Tibial nerve (tissue), 4 donors: ENCODE results near the gene BCL2.

Experiments used
- EP300 ChIP-seq, 2 donors: sonication (generic); formaldehyde crosslinking; IDR thresholded peaks; one replicate each; pipeline ENCODE4 v1.6.1; 2017; ENCODE audit warnings: antibody characterized with exemption in 2 of 2, mild to moderate bottlenecking in 1 of 2
- TF ChIP-seq, protein P1 (sequence below), 5 experiments: fragments of 200-600 bp in 3 of 5; fragments of 450-650 bp in 2 of 5; sonication (generic) in 3 of 5; IDR thresholded peaks; one replicate each; pipeline ENCODE4 v1.5.1; 2016 to 2019; ENCODE audit warnings: antibody characterized with exemption in 5 of 5, mild to moderate bottlenecking in 3 of 5, moderate library complexity in 2 of 5

GRCh38 chr18:63084219-63084618 is 235.3 kb downstream of the BCL2 start:
- TF ChIP-seq, protein P1, sequence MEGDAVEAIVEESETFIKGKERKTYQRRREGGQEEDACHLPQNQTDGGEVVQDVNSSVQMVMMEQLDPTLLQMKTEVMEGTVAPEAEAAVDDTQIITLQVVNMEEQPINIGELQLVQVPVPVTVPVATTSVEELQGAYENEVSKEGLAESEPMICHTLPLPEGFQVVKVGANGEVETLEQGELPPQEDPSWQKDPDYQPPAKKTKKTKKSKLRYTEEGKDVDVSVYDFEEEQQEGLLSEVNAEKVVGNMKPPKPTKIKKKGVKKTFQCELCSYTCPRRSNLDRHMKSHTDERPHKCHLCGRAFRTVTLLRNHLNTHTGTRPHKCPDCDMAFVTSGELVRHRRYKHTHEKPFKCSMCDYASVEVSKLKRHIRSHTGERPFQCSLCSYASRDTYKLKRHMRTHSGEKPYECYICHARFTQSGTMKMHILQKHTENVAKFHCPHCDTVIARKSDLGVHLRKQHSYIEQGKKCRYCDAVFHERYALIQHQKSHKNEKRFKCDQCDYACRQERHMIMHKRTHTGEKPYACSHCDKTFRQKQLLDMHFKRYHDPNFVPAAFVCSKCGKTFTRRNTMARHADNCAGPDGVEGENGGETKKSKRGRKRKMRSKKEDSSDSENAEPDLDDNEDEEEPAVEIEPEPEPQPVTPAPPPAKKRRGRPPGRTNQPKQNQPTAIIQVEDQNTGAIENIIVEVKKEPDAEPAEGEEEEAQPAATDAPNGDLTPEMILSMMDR (IDR thresholded peaks at IDR 0.05), result no peak
- TF ChIP-seq EP300 (IDR thresholded peaks at IDR 0.05), result no peak
